PC-9 (cell line): ENCODE results near the gene EIF2B5. TPM values are rescaled to one million over a fixed set of nuclear protein-coding genes. Genes with fewer than 3 reads are reported as not detected.

Source experiments
- BruUV-seq: library from RNA; stranded (reverse); fragments of 400-500 nt; replicated peaks from 2 replicates; lab custom pipeline; 2021; lab: Mats Ljungman, UMichigan
- CTCF ChIA-PET: fragments of 300-600 bp; sonication (Branson Sonifier 250); formaldehyde crosslinking; loops from one replicate; lab custom pipeline; 2022; ENCODE audit warnings: antibody characterized with exemption; lab: Charles Lee
- POLR2A ChIA-PET: fragments of 300-600 bp; sonication (Branson Sonifier 250); formaldehyde crosslinking; loops from one replicate; lab custom pipeline; 2022; ENCODE audit warnings: antibody characterized with exemption; ENCODE audit not compliant: unreplicated experiment; lab: Charles Lee
- DNase-seq, 2 experiments: peaks; one replicate each; pipeline versions ENCODE4 v3.0.0 to v3.0.0-alpha.2; 2015 to 2022; ENCODE audit warnings: mixed read lengths in 1 of 2
- H2AFZ ChIP-seq: fragments of 200-600 bp; sonication (generic); 2 replicates; pipeline ENCODE4 v1.8.1; 2017; ENCODE audit warnings: antibody characterized with exemption
- H3F3A ChIP-seq: fragments of 200-600 bp; sonication (generic); 2 replicates; pipeline ENCODE4 v1.8.1; 2017; ENCODE audit warnings: antibody characterized with exemption, mild to moderate bottlenecking, low read depth; ENCODE audit not compliant: insufficient read depth
- H3K27ac ChIP-seq: fragments of 200-600 bp; sonication (generic); 2 replicates; pipeline ENCODE4 v1.6.1; 2016; ENCODE audit warnings: mixed run types
- H3K27me3 ChIP-seq: fragments of 200-600 bp; sonication (generic); 2 replicates; pipeline ENCODE4 v1.6.1; 2016; ENCODE audit warnings: low read depth, mixed run types; ENCODE audit not compliant: insufficient read depth
- H3K36me3 ChIP-seq: fragments of 200-600 bp; sonication (generic); 2 replicates; pipeline ENCODE4 v1.6.1; 2016; ENCODE audit warnings: low read depth, mixed run types
- H3K4me1 ChIP-seq: fragments of 200-600 bp; sonication (generic); replicated peaks from 2 replicates; pipeline ENCODE4 v1.6.1; 2016; ENCODE audit warnings: mixed run types; ENCODE audit not compliant: insufficient read depth
- H3K4me2 ChIP-seq: fragments of 200-600 bp; sonication (generic); 2 replicates; pipeline ENCODE4 v1.6.1; 2017; ENCODE audit warnings: mixed run types
- H3K4me3 ChIP-seq: fragments of 200-600 bp; sonication (generic); 2 replicates; pipeline ENCODE4 v1.6.1; 2016; ENCODE audit warnings: mixed run types
- H3K79me2 ChIP-seq: fragments of 200-600 bp; sonication (generic); 2 replicates; pipeline ENCODE4 v1.6.1; 2017; ENCODE audit warnings: low read depth, mixed run types
- H3K9me2 ChIP-seq: fragments of 200-600 bp; sonication (generic); 2 replicates; pipeline ENCODE4 v1.8.1; 2017; ENCODE audit warnings: mild to moderate bottlenecking; ENCODE audit not compliant: insufficient read depth
- H3K9me3 ChIP-seq: fragments of 200-600 bp; sonication (generic); 2 replicates; pipeline ENCODE4 v1.8.1; 2016; ENCODE audit warnings: low read depth; ENCODE audit not compliant: insufficient read depth
- H4K20me1 ChIP-seq: fragments of 200-600 bp; sonication (generic); 2 replicates; pipeline ENCODE4 v1.8.1; 2017; ENCODE audit not compliant: insufficient read depth
- CTCF ChIP-seq: fragments of 200-600 bp; sonication (generic); conservative IDR thresholded peaks from 2 replicates; pipeline ENCODE4 v1.6.1; 2017; ENCODE audit warnings: mixed run types, antibody characterized with exemption, mild to moderate bottlenecking, moderate library complexity
- EZH2 ChIP-seq: fragments of 200-600 bp; sonication (generic); IDR thresholded peaks from 2 replicates; pipeline ENCODE4 v1.8.0; 2017; ENCODE audit warnings: antibody characterized with exemption, low read depth
- intact Hi-C: fragments of 100-400 bp; cut with micrococcal nuclease; formaldehyde crosslinking; loops from one replicate; pipeline ENCODE4 v1.10.0; 2022; ENCODE audit not compliant: unreplicated experiment
- total RNA-seq: library from RNA; stranded (reverse); gene quantifications from 2 replicates; pipeline ENCODE4 v1.2.3, GENCODE V29; 2021

EIF2B5 gene
- total RNA-seq, 1 experiment from 2014 or later = 54.1 TPM

GRCh38 chr3:184126006-184126405 is 9.2 kb upstream of the EIF2B5 start:
- POLR2A ChIA-PET = no interaction called here
- intact Hi-C loops = no loop called here
- CTCF ChIA-PET = no interaction called here
- no peak overlapping the region for H2AFZ ChIP-seq
- H4K20me1 ChIP-seq = no peaks in the 10 kb centered on the region
- H3K79me2 ChIP-seq = no peaks in the 10 kb centered on the region
- H3K4me3 ChIP-seq = no peak overlapping the region
- no peak for DNase-seq
- H3K27me3 ChIP-seq = no peaks in the 10 kb centered on the region
- no peaks in the 10 kb centered on the region; the same call in 1 of the 2 replicates for H3F3A ChIP-seq
- no peak overlapping the region for H3K27ac ChIP-seq
- H3K4me1 ChIP-seq = no peaks in the 10 kb centered on the region
- H3K9me3 ChIP-seq = no peaks in the 10 kb centered on the region
- H3K4me2 ChIP-seq = no peak overlapping the region
- TF ChIP-seq CTCF = no peak
- TF ChIP-seq EZH2 = no peak
- H3K9me2 ChIP-seq = no peaks in the 10 kb centered on the region
- no peaks in the 10 kb centered on the region for H3K36me3 ChIP-seq
- no TSS peak for BruUV-seq

- intact Hi-C loops = no loop called here
- H3F3A ChIP-seq = peaks cover 8% of the 10 kb centered on the region
- H3K4me2 ChIP-seq = no peak overlapping the region
- no TSS peak for BruUV-seq
- H3K9me2 ChIP-seq = no peaks in the 10 kb centered on the region
- no peaks in the 10 kb centered on the region for H3K79me2 ChIP-seq
- no peak overlapping the region for H3K4me3 ChIP-seq
- H3K9me3 ChIP-seq = no peaks in the 10 kb centered on the region
- H3K36me3 ChIP-seq = no peaks in the 10 kb centered on the region
- CTCF ChIA-PET = no interaction called here
- no peak overlapping the region for H2AFZ ChIP-seq
- no peak overlapping the region for H3K27ac ChIP-seq
- peaks cover 13% of the 10 kb centered on the region for H3K4me1 ChIP-seq
- TF ChIP-seq EZH2 (no peak), CTCF (peak; percentile 41; the same call in 1 of the 2 replicates)
- POLR2A ChIA-PET = interaction anchor here (0.6 kb wide), 1 partner anchor 43 kb away, joined by 3 read pairs; no protein-coding TSS in a partner anchor
- no peaks in the 10 kb centered on the region for H4K20me1 ChIP-seq
- peak in 1 of 2 experiments; percentile 25 for DNase-seq
- no peaks in the 10 kb centered on the region for H3K27me3 ChIP-seq
These were observed 6.1 kb upstream of the EIF2B5 start for GRCh38 chr3:184129012-184129411.

- peaks cover 25% of the 10 kb centered on the region for H3K4me1 ChIP-seq
- H3K4me2 ChIP-seq = peak overlapping the region; percentile 91
- ChIA-PET POLR2A (no interaction called here), CTCF (interaction anchor here (0.7 to 0.8 kb wide), 2 partner anchors 44 to 76 kb away, joined by 4 to 5 read pairs; no protein-coding TSS in a partner anchor)
- no peaks in the 10 kb centered on the region for H3K36me3 ChIP-seq
- TF ChIP-seq EZH2 = no peak
- no peak for TF ChIP-seq CTCF
- H3K4me3 ChIP-seq = peak overlapping the region; percentile 80
- no TSS peak for BruUV-seq
- no peaks in the 10 kb centered on the region for H3K9me2 ChIP-seq
- H3F3A ChIP-seq = peaks cover 19% of the 10 kb centered on the region
- H3K27ac ChIP-seq = no peak overlapping the region
- intact Hi-C loops = no loop called here
- no peaks in the 10 kb centered on the region for H3K9me3 ChIP-seq
- H3K27me3 ChIP-seq = no peaks in the 10 kb centered on the region
- DNase-seq = no peak
- no peaks in the 10 kb centered on the region for H4K20me1 ChIP-seq
- peaks cover 32% of the 10 kb centered on the region for H3K79me2 ChIP-seq
- no peak overlapping the region for H2AFZ ChIP-seq
These were observed 2.2 kb upstream of the EIF2B5 start for GRCh38 chr3:184132945-184133344.
